NB4 (cell line): ENCODE results near the gene SLC9C1.

Experiments used
- CTCF ChIP-seq: IDR thresholded peaks from one replicate; pipeline ENCODE4 v1.5.1; 2012; ENCODE audit warnings: low read depth, low read length
- POLR2A ChIP-seq: IDR thresholded peaks from 2 replicates; pipeline ENCODE4 v1.6.1; 2011; ENCODE audit warnings: mild to moderate bottlenecking; ENCODE audit not compliant: insufficient read length; ENCODE audit errors: extremely low read depth
- TF ChIP-seq, protein P1 (sequence below): IDR thresholded peaks from 2 replicates; pipeline ENCODE4 v1.6.1; 2011; ENCODE audit warnings: low read depth, low read length

DNA sequence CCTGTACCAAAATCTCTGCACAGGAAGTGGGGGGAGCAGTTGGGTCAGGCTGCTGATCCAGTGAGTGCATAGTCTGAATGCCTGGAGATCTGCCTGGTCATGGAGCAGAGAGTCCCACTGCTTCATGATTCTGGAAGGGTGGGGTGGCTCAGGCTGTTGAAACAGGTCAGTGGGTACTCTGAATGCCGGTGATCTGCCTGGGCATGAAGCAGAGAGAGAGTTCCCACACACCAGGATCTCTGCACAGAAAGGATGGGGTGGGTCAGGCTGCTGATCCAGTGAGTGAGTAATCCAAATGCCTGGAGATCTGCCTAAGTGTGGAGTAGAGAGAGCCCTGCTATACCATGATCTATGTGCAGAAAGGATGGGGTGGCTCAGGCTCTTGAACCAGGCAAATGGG, 144.9 kb downstream of the SLC9C1 start:
- no peak for TF ChIP-seq POLR2A
- TF ChIP-seq, protein P1, sequence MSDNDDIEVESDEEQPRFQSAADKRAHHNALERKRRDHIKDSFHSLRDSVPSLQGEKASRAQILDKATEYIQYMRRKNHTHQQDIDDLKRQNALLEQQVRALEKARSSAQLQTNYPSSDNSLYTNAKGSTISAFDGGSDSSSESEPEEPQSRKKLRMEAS = no peak
- no peak for TF ChIP-seq CTCF
